CD4-positive, alpha-beta T cell (primary cell): ENCODE data around the gene TPGS2. TPM values are rescaled to one million over a fixed set of nuclear protein-coding genes. Genes with fewer than 3 reads are reported as not detected.

Experiments
- ATAC-seq: fragments of 200-7000 bp; cut with Tn5 transposase; one replicate; pipeline ENCODE4 v1.10.0; 2022; ENCODE audit warnings: mild to moderate bottlenecking; ENCODE audit not compliant: poor library complexity
- CTCF ChIA-PET: fragments of 350-600 bp; sonication (Branson Sonifier 250); formaldehyde crosslinking; loops from one replicate; lab custom pipeline; 2021; ENCODE audit warnings: antibody characterized with exemption, inconsistent platforms; lab: Charles Lee
- POLR2A ChIA-PET: fragments of 350-600 bp; sonication (Branson Sonifier 250); formaldehyde crosslinking; loops from one replicate; lab custom pipeline; 2021; ENCODE audit warnings: antibody characterized with exemption, inconsistent platforms; lab: Charles Lee
- DNase-seq, 14 experiments: peaks; one replicate each; pipeline ENCODE4 v3.0.0-alpha.2; 2013 to 2020; ENCODE audit warnings: mixed read lengths in 2 of 14
- H3K27ac ChIP-seq, 2 donors: one replicate each; pipeline versions ENCODE4 v1.5.1 to v1.7.0; 2013; ENCODE audit warnings: low read length in 2 of 2, low read depth in 1 of 2, mild to moderate bottlenecking in 1 of 2
- H3K27me3 ChIP-seq, 2 experiments: 1 replicate in 1 of 2; 2 replicates in 1 of 2; pipeline versions ENCODE4 v1.6.1 to v1.7.0; 2013; ENCODE audit warnings: low read length in 2 of 2, control low read depth in 1 of 2, mild to moderate bottlenecking in 1 of 2, moderate library complexity in 1 of 2; ENCODE audit not compliant: insufficient read depth in 2 of 2, control insufficient read depth in 1 of 2
- H3K36me3 ChIP-seq: one replicate; pipeline ENCODE4 v1.6.1; 2013; ENCODE audit warnings: low read length, control low read depth; ENCODE audit not compliant: insufficient read depth
- H3K4me1 ChIP-seq: one replicate; pipeline ENCODE4 v1.6.1; 2013; ENCODE audit warnings: low read length, control low read depth; ENCODE audit not compliant: insufficient read depth
- H3K4me3 ChIP-seq: one replicate; pipeline ENCODE4 v1.5.1; 2013; ENCODE audit warnings: mild to moderate bottlenecking, low read length, moderate library complexity
- H3K9me3 ChIP-seq, 2 experiments: 1 replicate in 1 of 2; 2 replicates in 1 of 2; pipeline versions ENCODE4 v1.6.1 to v1.7.0; 2013; ENCODE audit warnings: low read length in 2 of 2, mild to moderate bottlenecking in 2 of 2, control low read depth in 1 of 2, moderate library complexity in 1 of 2; ENCODE audit not compliant: control insufficient read depth in 1 of 2, insufficient read depth in 1 of 2
- H3K27ac Mint-ChIP-seq: one replicate; pipeline ENCODE4 v1.8.0; 2020; ENCODE audit warnings: mixed read lengths
- H3K27me3 Mint-ChIP-seq: one replicate; pipeline ENCODE4 v1.8.0; 2021; ENCODE audit warnings: mixed read lengths
- H3K36me3 Mint-ChIP-seq: one replicate; pipeline ENCODE4 v1.8.0; 2021; ENCODE audit warnings: low read depth, mixed read lengths
- H3K4me1 Mint-ChIP-seq: one replicate; pipeline ENCODE4 v1.8.0; 2021; ENCODE audit warnings: low read depth, mixed read lengths
- H3K4me3 Mint-ChIP-seq: one replicate; pipeline ENCODE4 v1.8.0; 2020; ENCODE audit warnings: mild to moderate bottlenecking, mixed read lengths
- H3K9me3 Mint-ChIP-seq: one replicate; pipeline ENCODE4 v1.8.0; 2020; ENCODE audit warnings: mixed read lengths
- intact Hi-C, 2 experiments: fragments of 100-400 bp; cut with DNase I in 1 of 2; cut with micrococcal nuclease in 1 of 2; formaldehyde crosslinking; loops; one replicate each; pipeline versions ENCODE4 v1.15.1 to v1.9.0; 2023 to 2025; cut with DNase I, micrococcal nuclease
- total RNA-seq, 174 experiments: library from RNA in 2 of 174; stranded (reverse) in 2 of 174; gene quantifications; one replicate each; pipeline ENCODE4 v1.2.3 and lab custom pipeline; 2021 to 2026
- TF ChIP-seq, protein P1 (sequence below): fragments of 200-600 bp; IDR thresholded peaks from one replicate; pipeline ENCODE4 v1.8.0; 2022; ENCODE audit warnings: antibody characterized with exemption, mild to moderate bottlenecking

Gene TPGS2
- total RNA-seq, 2 experiments from 2014 or later, result 16.4 to 19.0 TPM

DNA sequence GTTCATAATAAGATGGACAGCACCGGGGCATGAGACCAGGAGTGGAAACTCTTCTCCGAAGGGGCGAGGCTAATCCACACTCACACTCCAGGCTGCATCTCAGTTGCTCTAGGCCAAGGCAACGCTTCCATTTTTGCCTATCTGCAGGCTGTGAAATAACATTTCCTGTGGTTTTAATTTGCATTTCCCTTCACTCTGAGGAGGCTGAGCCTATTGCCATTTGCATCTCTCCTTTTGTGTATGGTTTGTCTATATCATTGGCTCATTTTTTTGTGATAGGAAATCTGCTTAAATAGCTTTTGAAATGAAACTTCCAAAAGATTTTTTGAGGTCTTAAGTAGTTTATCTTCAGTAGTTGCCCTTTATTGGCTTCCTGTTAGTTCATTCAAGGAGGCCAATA lies 57.6 kb downstream of the TPGS2 start:
- no peaks in the 10 kb centered on the region for H3K9me3 Mint-ChIP-seq
- H3K36me3 Mint-ChIP-seq, result no peaks in the 10 kb centered on the region
- ATAC-seq (no peak), DNase-seq (no peak)
- Histone ChIP-seq H3K9me3 (no peaks in the 10 kb centered on the region), H3K4me1 (peaks cover 8% of the 10 kb centered on the region), H3K27me3 (peaks cover 0 to 5% of the 10 kb centered on the region in 2 experiments), H3K4me3 (no peak overlapping the region), H3K27ac (no peak overlapping the region), H3K36me3 (no peaks in the 10 kb centered on the region)
- no peak overlapping the region for H3K4me3 Mint-ChIP-seq
- H3K4me1 Mint-ChIP-seq, result peaks cover 8% of the 10 kb centered on the region
- CTCF ChIA-PET, result no interaction called here
- H3K27ac Mint-ChIP-seq, result no peak overlapping the region
- intact Hi-C loops, result no loop called here
- POLR2A ChIA-PET, result interaction anchor here (0.5 kb wide), 1 partner anchor 882 kb away, joined by 3 read pairs; no protein-coding TSS in a partner anchor
- H3K27me3 Mint-ChIP-seq, result peaks cover 8% of the 10 kb centered on the region
- TF ChIP-seq, protein P1, sequence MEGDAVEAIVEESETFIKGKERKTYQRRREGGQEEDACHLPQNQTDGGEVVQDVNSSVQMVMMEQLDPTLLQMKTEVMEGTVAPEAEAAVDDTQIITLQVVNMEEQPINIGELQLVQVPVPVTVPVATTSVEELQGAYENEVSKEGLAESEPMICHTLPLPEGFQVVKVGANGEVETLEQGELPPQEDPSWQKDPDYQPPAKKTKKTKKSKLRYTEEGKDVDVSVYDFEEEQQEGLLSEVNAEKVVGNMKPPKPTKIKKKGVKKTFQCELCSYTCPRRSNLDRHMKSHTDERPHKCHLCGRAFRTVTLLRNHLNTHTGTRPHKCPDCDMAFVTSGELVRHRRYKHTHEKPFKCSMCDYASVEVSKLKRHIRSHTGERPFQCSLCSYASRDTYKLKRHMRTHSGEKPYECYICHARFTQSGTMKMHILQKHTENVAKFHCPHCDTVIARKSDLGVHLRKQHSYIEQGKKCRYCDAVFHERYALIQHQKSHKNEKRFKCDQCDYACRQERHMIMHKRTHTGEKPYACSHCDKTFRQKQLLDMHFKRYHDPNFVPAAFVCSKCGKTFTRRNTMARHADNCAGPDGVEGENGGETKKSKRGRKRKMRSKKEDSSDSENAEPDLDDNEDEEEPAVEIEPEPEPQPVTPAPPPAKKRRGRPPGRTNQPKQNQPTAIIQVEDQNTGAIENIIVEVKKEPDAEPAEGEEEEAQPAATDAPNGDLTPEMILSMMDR, result no peak

DNA sequence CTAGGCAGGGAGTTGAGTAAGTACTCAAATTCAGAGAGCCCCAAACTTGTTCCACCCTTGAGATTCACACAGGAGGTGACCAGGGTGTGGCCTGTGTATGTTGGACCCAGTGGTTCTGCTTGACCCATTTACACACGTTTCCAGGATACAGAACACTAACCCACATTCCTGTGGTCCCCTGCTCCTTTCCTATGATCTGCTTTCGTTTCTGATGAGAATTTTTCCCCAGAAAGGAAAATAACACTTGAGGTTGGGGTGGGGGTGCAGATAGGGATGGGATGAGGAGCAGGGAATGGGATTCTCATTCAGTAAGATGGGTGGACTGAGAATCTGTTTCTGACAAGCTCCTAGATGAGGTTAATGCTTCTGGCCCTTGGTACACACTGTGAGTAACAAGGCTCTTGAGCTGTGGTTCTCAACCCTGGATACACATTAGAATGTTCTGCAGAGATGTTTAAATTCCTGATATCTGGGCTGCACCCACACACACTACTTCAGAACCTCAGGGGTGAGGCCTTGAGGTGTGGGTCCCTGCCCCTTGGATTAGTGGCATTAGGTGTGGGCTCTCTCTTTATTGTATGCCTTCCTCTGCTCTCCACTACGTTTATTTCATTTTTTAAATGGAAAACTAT lies 58.4 kb downstream of the TPGS2 start:
- Mint-ChIP-seq H3K36me3 (no peaks in the 10 kb centered on the region), H3K27me3 (peaks cover 8% of the 10 kb centered on the region), H3K9me3 (no peaks in the 10 kb centered on the region), H3K4me3 (no peak overlapping the region), H3K27ac (no peak overlapping the region), H3K4me1 (peaks cover 8% of the 10 kb centered on the region)
- no peak overlapping the region for H3K27ac ChIP-seq
- ChIA-PET POLR2A (no interaction called here), CTCF (no interaction called here)
- H3K36me3 ChIP-seq, result no peaks in the 10 kb centered on the region
- H3K9me3 ChIP-seq, result no peaks in the 10 kb centered on the region
- DNase-seq, result no peak
- ATAC-seq, result no peak
- H3K4me3 ChIP-seq, result no peak overlapping the region
- H3K4me1 ChIP-seq, result peaks cover 8% of the 10 kb centered on the region
- TF ChIP-seq, protein P1, result no peak
- peaks cover 0 to 5% of the 10 kb centered on the region in 2 experiments for H3K27me3 ChIP-seq
- intact Hi-C loops, result no loop called here

DNA sequence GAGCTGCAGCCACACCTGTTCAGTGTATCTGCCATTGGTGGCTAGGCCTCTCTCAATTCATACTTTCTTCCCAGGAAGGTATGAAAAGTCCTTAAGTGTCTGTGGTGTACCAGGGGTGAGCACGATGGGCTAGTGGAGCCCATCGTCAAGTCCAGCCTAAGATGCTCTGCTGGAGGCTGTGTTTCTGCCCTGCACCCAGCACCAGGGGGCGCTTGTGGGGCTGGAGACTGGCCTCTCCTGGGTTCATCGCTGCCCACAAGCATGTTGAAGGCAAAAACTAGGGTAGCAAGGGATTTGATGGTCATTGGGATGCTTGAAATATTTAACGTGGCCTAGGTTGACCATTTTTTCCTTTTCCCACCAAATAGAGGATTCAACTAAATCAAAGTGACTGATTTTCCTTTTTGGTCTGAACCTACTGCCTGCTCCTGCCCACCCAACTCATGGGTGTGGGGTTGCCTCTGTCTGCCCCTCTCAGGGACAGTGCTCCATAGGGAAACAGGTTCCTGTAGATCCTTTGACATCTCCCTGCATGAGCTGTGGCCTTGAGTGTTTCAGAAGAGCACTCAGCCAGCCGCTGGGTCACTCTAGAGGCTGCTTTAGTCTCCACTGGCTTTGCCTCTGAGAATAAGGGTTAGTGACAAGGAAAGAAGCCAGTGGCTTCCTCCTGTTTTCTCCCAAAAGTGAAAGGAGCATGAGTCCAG lies 59.0 kb downstream of the TPGS2 start:
- H3K9me3 Mint-ChIP-seq, result no peaks in the 10 kb centered on the region
- Histone ChIP-seq H3K4me3 (no peak overlapping the region), H3K27ac (no peak overlapping the region), H3K27me3 (peaks cover 0 to 5% of the 10 kb centered on the region in 2 experiments), H3K9me3 (no peaks in the 10 kb centered on the region), H3K36me3 (no peaks in the 10 kb centered on the region), H3K4me1 (peaks cover 8% of the 10 kb centered on the region)
- intact Hi-C loops, result no loop called here
- ATAC-seq (no peak), DNase-seq (no peak)
- H3K4me3 Mint-ChIP-seq, result no peak overlapping the region
- TF ChIP-seq, protein P1, result no peak
- peaks cover 8% of the 10 kb centered on the region for H3K4me1 Mint-ChIP-seq
- no peaks in the 10 kb centered on the region for H3K36me3 Mint-ChIP-seq
- POLR2A ChIA-PET, result no interaction called here
- CTCF ChIA-PET, result no interaction called here
- H3K27ac Mint-ChIP-seq, result no peak overlapping the region
- H3K27me3 Mint-ChIP-seq, result peaks cover 8% of the 10 kb centered on the region
